Right lobe of liver (tissue), 6 donors: ENCODE results near the gene CORO2B. TPM values are rescaled to one million over a fixed set of nuclear protein-coding genes. Genes with fewer than 3 reads are reported as not detected.

Experiments
- ATAC-seq, 4 donors: fragments of 200-7000 bp; cut with Tn5 transposase; one replicate each; pipeline ENCODE4 v1.9.1; 2020; ENCODE audit warnings: mild to moderate bottlenecking in 4 of 4, moderate library complexity in 4 of 4
- DNase-seq, 3 donors: peaks; one replicate each; pipeline ENCODE4 v3.0.0-alpha.2; 2020
- H3K27ac ChIP-seq, 3 donors: fragments of 200-600 bp; one replicate each; pipeline ENCODE4 v1.8.0; 2022
- H3K27me3 ChIP-seq, 2 donors: fragments of 200-600 bp; one replicate each; pipeline ENCODE4 v1.8.0; 2022
- H3K36me3 ChIP-seq, 4 donors: fragments of 200-600 bp; sonication (generic) in 1 of 4; one replicate each; pipeline versions ENCODE4 v1.5.1 to v1.8.0; 2017 to 2022; ENCODE audit warnings: control low read depth in 1 of 4
- H3K4me1 ChIP-seq, 4 donors: fragments of 200-600 bp; sonication (generic) in 1 of 4; one replicate each; pipeline versions ENCODE4 v1.5.1 to v1.8.0; 2017 to 2022; ENCODE audit warnings: control low read depth in 1 of 4
- H3K4me3 ChIP-seq, 3 donors: fragments of 200-600 bp; one replicate each; pipeline ENCODE4 v1.8.0; 2022
- H3K9me3 ChIP-seq, 4 donors: fragments of 200-600 bp; sonication (generic) in 1 of 4; one replicate each; pipeline versions ENCODE4 v1.5.1 to v1.8.0; 2017 to 2022; ENCODE audit warnings: control low read depth in 1 of 4
- POLR2A ChIP-seq: fragments of 450-650 bp; IDR thresholded peaks from one replicate; pipeline ENCODE4 v1.6.1; 2017; ENCODE audit warnings: antibody characterized with exemption, mild to moderate bottlenecking
- WGBS: methylation state at CpG from one replicate; pipeline ENCODE4 v1.1.6; 2018; ENCODE audit warnings: low coverage, low lambda C conversion rate; ENCODE audit not compliant: insufficient coverage; ENCODE audit errors: missing lambda C conversion rate; 5-methylcytosine and 5-hydroxymethylcytosine counted together
- intact Hi-C, 2 donors: fragments of 100-400 bp; cut with DNase I; formaldehyde crosslinking; loops; one replicate each; pipeline versions ENCODE4 v1.11.2 to v1.14.1; 2022
- total RNA-seq, 6 experiments: library from RNA; depleted of rRNA in 2 of 6; stranded (reverse); fragments of >200 nt in 2 of 6; fragmentation: NEBNext Ultra II Directional in 3 of 6; extraction: Animal tissue kit (Norgen Biotek cat#: 25700) in 3 of 6; gene quantifications; one replicate each; pipeline versions ENCODE4 v1.1.0 to v1.2.4, GENCODE V29; 2016 to 2023
- TF ChIP-seq, protein P1 (sequence below), 4 donors: fragments of 200-600 bp in 3 of 4; fragments of 450-650 bp in 1 of 4; IDR thresholded peaks; one replicate each; pipeline versions ENCODE4 v1.5.1 to v1.8.0; 2016 to 2022; ENCODE audit warnings: antibody characterized with exemption in 4 of 4, mild to moderate bottlenecking in 2 of 4
- donor health status: DM: no; HTN: yes; CAD: no.
- donor health status: DM: no; HTN: no; CAD: no.
- donor health status: DM: no; HTN: no; CAD: no.
- donor health status: DM: no; HTN: yes; CAD: no.
- donor health status: DM: no; HTN: yes; CAD: no.

Gene CORO2B
- total RNA-seq, 6 experiments from 2014 or later: 0.18 to 0.68 (median 0.41) TPM

DNA sequence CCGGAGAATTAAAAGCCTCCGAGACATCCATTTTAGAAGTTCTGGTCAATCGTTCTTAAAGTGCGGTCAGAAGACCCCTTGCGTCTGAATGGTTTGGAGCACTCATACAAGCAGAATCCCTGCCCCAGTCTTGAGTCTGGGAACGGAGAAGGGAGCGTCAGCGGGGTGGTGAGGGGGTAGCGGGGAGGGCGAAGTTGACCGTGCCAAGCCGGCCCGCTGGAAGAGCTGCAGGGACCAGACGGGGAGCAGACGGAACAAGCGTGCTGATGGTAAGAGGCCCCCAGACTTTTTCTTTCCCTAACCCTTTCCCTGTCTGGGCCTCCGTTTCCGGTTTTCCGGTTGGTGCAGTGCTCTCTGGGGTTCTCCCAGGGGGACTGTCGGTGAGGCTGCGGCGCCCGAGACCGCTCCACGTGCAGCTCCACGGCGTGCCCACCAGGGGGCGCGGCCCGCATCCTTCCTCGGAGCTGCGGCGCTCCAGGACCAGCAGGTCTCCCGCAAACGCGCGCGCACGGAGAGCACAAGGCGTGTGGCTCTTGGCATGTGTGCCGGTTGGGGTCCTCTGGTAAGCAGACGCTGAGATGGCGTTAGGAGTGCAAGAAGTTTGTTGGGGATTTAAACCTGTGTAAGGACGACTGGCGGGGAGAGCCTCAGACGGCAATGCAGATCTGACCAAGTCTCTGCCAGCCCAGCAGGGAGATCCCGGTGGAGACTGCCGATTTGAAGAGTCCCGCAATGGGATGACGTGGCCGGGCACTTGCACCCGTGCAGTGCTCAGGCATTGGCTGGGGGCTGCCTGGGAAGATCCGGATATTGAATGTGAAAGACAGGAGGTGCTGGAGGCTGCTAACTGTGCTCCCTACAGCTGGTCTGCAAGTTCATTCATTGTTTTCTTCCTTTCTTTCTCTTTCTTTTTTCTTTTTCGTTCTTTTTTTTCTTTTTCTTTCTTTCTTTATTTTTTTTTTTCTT, 19.2 kb upstream of the CORO2B start:
- 5% methylated on average over 7 of the region's 54 CpGs for WGBS
- Histone ChIP-seq H3K36me3 (no peaks in the 10 kb centered on the region), H3K4me1 (peaks cover 0 to 7% (median 1%) of the 10 kb centered on the region in 4 donors), H3K9me3 (no peaks in the 10 kb centered on the region), H3K27ac (no peak overlapping the region), H3K27me3 (no peaks in the 10 kb centered on the region), H3K4me3 (peak overlapping the region in 2 of 3 donors; percentile 2 to 28)
- ATAC-seq: peak; percentile 95 to 98 (median 98)
- intact Hi-C loops: loop anchor here in 1 of 2 donors (5.0 kb wide), 2 partner anchors 113 to 318 kb away; no protein-coding TSS in a partner anchor
- peak; percentile 80 to 83 (median 82) for DNase-seq
- TF ChIP-seq, protein P1, sequence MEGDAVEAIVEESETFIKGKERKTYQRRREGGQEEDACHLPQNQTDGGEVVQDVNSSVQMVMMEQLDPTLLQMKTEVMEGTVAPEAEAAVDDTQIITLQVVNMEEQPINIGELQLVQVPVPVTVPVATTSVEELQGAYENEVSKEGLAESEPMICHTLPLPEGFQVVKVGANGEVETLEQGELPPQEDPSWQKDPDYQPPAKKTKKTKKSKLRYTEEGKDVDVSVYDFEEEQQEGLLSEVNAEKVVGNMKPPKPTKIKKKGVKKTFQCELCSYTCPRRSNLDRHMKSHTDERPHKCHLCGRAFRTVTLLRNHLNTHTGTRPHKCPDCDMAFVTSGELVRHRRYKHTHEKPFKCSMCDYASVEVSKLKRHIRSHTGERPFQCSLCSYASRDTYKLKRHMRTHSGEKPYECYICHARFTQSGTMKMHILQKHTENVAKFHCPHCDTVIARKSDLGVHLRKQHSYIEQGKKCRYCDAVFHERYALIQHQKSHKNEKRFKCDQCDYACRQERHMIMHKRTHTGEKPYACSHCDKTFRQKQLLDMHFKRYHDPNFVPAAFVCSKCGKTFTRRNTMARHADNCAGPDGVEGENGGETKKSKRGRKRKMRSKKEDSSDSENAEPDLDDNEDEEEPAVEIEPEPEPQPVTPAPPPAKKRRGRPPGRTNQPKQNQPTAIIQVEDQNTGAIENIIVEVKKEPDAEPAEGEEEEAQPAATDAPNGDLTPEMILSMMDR (IDR thresholded peaks at IDR 0.05): peak; percentile 90 to 98 (median 96)
- TF ChIP-seq POLR2A: no peak

DNA sequence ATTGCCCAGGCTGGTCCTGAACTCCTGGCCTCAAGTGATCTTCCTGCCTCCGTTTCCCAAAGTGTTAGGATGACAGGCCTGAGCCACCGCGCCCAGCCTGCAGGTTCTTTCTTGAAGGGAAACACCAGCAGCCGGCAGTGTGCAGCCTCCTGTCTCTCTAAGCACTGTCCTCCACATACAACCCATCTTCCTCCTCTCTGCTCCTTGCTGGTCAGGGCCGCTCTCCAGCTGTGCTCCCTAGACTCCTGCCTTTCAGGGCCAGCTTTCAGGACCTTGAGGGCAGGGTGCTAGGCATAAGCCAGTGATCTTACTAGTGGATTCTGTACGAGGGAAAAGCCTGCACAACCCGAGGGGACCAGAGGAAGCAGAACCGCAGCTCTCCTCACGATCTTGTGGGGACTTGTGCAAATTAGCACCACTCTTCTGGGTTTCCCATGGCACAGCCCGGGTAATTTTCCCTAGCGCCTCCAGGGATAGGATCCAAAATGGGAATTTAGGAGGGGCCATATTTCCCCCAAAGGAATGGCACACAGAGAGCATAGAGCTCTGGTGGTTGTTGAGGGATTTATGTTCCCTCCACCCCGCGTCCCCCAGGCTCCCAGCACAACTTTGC, 18.2 kb upstream of the CORO2B start:
- no peak overlapping the region for H3K4me3 ChIP-seq
- no peaks in the 10 kb centered on the region for H3K9me3 ChIP-seq
- ATAC-seq (no peak), DNase-seq (peak in 1 of 3 donors; percentile 26)
- no peak overlapping the region for H3K27ac ChIP-seq
- TF ChIP-seq POLR2A: no peak
- TF ChIP-seq, protein P1 (IDR thresholded peaks at IDR 0.05): no peak
- 65% methylated on average over 8 of the region's 13 CpGs for WGBS
- intact Hi-C loops: no loop called here
- H3K4me1 ChIP-seq: peaks cover 0 to 7% (median 1%) of the 10 kb centered on the region in 4 donors
- no peaks in the 10 kb centered on the region for H3K36me3 ChIP-seq
- H3K27me3 ChIP-seq: no peaks in the 10 kb centered on the region

DNA sequence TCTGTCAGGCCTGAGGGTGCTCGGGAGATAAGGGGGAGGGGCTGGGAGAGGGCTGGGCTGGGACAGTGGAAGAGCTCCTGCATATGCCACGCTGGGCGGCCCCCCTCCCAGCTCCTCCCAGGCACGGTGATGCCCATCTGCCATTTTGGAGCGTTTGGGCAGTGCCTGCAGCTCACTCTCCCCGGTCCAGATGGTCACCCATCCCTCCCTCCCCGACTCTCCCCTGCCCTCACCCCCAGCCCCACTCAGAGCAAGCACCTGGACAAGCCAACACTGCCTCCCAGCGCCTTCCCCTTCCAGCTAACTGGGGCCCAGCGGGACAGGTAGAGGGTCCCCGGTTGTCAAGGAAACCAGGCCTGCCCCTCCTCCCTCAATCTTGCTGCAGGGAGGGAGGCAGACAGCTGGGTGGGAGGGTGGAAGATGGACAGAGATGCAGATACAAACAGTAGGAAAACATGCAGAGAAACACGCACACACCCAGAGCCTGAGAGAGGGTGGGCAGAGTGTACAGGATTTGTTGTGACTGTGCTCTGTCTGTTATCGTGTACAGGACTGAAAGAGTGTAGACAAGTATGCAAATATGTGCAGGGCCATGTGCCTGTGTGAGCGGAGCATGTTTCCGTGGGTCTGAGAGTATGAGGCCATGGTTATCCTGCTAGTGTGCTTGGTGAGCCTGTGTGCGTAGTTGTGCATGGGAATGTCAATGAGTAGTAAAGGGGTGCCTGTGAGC, 17.5 kb upstream of the CORO2B start:
- H3K36me3 ChIP-seq: no peaks in the 10 kb centered on the region
- ATAC-seq (no peak), DNase-seq (no peak)
- 79% methylated on average over 7 of the region's 15 CpGs for WGBS
- TF ChIP-seq, protein P1 (IDR thresholded peaks at IDR 0.05): no peak
- no peak for TF ChIP-seq POLR2A
- intact Hi-C loops: no loop called here
- no peaks in the 10 kb centered on the region for H3K9me3 ChIP-seq
- no peaks in the 10 kb centered on the region for H3K27me3 ChIP-seq
- H3K4me1 ChIP-seq: peaks cover 0 to 7% (median 1%) of the 10 kb centered on the region in 4 donors
- H3K4me3 ChIP-seq: no peak overlapping the region
- no peak overlapping the region for H3K27ac ChIP-seq

DNA sequence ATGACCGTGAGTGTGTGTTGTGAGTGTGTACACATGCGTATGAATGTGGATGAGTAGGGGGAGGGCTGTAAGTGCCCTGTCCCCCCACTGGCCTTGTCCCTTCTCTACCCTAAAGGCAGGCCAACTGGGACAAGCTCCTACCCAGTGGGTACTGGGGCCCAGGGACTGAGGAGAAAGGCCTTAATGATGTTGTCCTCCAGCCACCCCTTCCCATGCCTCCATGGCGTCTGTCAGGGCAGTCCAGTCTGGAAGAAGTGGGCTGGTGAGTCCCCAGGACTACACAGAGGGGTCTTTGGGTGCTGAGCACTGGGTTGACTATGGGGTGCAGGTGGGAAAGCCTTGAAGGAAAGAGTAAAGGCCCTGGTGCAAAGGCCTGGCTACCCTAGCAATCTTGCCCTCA, 16.9 kb upstream of the CORO2B start:
- peaks cover 0 to 7% (median 1%) of the 10 kb centered on the region in 4 donors for H3K4me1 ChIP-seq

More for the DNA sequence above, 16.9 kb upstream of the CORO2B start:
- no peak for ATAC-seq
- no peak for DNase-seq
- H3K27ac ChIP-seq: no peak overlapping the region
- H3K36me3 ChIP-seq: no peaks in the 10 kb centered on the region
- 70% methylated on average over 2 of the region's 3 CpGs for WGBS
- intact Hi-C loops: no loop called here
- no peaks in the 10 kb centered on the region for H3K27me3 ChIP-seq
- TF ChIP-seq, protein P1 (IDR thresholded peaks at IDR 0.05): no peak
- no peak for TF ChIP-seq POLR2A
- no peaks in the 10 kb centered on the region for H3K9me3 ChIP-seq
- no peak overlapping the region for H3K4me3 ChIP-seq
